ENCODE data around the gene CLTB.

Gene CLTB

DNA sequence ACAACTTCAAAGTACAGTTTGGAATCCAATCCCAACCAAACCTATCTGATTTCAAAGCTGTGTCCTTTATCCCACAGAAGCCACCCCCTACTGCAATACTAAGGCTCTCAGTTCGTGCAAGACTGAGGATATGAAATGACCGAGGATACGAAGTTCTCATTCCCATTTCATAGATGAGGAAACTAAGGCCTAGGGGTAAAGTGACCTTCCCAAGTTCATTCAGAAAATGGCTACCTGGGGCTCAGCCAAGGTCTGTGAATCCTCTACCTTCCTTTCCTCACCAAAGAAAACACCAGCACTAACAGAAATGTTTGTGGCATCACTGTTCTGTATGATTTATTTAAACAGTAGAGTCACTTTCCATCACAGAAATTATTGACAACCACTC lies 60.2 kb downstream of the CLTB start:
- CTCF ChIA-PET = no interaction called here
- Histone ChIP-seq H3K9me3 (ENCODE audit: control extremely low read depth in 1 of 5, control insufficient read depth in 4 of 5, insufficient read depth in 2 of 5, low read depth in 1 of 5, low read length in 4 of 5) (no peaks in the 10 kb centered on the region), H3K4me3 (ENCODE audit: control insufficient read depth in 1 of 7, extremely low read depth in 1 of 7, insufficient read depth in 4 of 7, low read depth in 2 of 7, low read length in 6 of 7) (no peak overlapping the region), H3K4me1 (ENCODE audit: control extremely low read depth in 1 of 4, control insufficient read depth in 4 of 4, insufficient read depth in 4 of 4, low read length in 3 of 4) (peaks cover 0 to 9% (median 4%) of the 10 kb centered on the region in 4 experiments), H3K27me3 (replicated peaks in 2 of 5; ENCODE audit: control insufficient read depth in 4 of 5, insufficient read depth in 5 of 5, low read length in 4 of 5) (no peaks in the 10 kb centered on the region), H3K36me3 (ENCODE audit: control insufficient read depth in 4 of 4, insufficient read depth in 4 of 4, low read length in 3 of 4) (peaks cover 20 to 70% (median 58%) of the 10 kb centered on the region in 4 experiments), H3K27ac (ENCODE audit: insufficient read depth in 1 of 2, low read depth in 1 of 2, low read length in 2 of 2, poor library complexity in 1 of 2, severe bottlenecking in 2 of 2) (no peak overlapping the region)
- 100% methylated on average over 2 of the region's 3 CpGs for WGBS (ENCODE audit: insufficient coverage)
- POLR2A ChIA-PET = no interaction called here
- DNase-seq = no peak

GRCh38 chr5:176355400-176356178 lies 60.8 kb downstream of the CLTB start:
- H3K4me3 ChIP-seq (ENCODE audit: control insufficient read depth in 1 of 7, extremely low read depth in 1 of 7, insufficient read depth in 4 of 7, low read depth in 2 of 7, low read length in 6 of 7) = no peak overlapping the region
- peaks cover 0 to 5% (median 3%) of the 10 kb centered on the region in 4 experiments for H3K4me1 ChIP-seq (ENCODE audit: control extremely low read depth in 1 of 4, control insufficient read depth in 4 of 4, insufficient read depth in 4 of 4, low read length in 3 of 4)
- no peak for DNase-seq
- H3K27me3 ChIP-seq (replicated peaks in 2 of 5; ENCODE audit: control insufficient read depth in 4 of 5, insufficient read depth in 5 of 5, low read length in 4 of 5) = no peaks in the 10 kb centered on the region
- ChIA-PET CTCF (interaction anchor here (1.7 kb wide), 1 partner anchor 28 kb away, joined by 4 read pairs; no protein-coding TSS in a partner anchor), POLR2A (no interaction called here)
- peaks cover 20 to 74% (median 61%) of the 10 kb centered on the region in 4 experiments for H3K36me3 ChIP-seq (ENCODE audit: control insufficient read depth in 4 of 4, insufficient read depth in 4 of 4, low read length in 3 of 4)
- H3K9me3 ChIP-seq (ENCODE audit: control extremely low read depth in 1 of 5, control insufficient read depth in 4 of 5, insufficient read depth in 2 of 5, low read depth in 1 of 5, low read length in 4 of 5) = no peaks in the 10 kb centered on the region
- no peak overlapping the region for H3K27ac ChIP-seq (ENCODE audit: insufficient read depth in 1 of 2, low read depth in 1 of 2, low read length in 2 of 2, poor library complexity in 1 of 2, severe bottlenecking in 2 of 2)
- WGBS (ENCODE audit: insufficient coverage) = 97% methylated on average over 15 of the region's 16 CpGs

DNA sequence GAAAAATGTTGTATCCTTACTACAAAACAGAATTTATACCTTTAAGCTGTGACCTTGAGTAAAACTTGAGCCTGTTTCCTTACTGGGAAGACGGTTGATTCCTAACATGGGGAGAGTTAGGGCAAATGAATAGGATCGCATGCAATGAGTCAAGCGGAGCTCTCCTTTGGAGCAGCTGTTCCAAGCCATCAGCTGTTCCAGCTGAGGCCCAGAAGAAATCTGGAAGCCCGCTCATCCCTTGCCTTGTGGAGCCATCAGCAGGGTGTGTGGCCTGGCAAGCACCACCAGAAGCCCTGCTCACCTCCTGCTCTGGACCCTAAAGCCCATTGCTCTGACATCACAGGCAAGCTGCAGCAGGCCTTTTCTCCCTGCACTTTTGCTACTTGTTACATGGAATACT lies 62.8 kb downstream of the CLTB start:
- CTCF ChIA-PET = no interaction called here

DNA sequence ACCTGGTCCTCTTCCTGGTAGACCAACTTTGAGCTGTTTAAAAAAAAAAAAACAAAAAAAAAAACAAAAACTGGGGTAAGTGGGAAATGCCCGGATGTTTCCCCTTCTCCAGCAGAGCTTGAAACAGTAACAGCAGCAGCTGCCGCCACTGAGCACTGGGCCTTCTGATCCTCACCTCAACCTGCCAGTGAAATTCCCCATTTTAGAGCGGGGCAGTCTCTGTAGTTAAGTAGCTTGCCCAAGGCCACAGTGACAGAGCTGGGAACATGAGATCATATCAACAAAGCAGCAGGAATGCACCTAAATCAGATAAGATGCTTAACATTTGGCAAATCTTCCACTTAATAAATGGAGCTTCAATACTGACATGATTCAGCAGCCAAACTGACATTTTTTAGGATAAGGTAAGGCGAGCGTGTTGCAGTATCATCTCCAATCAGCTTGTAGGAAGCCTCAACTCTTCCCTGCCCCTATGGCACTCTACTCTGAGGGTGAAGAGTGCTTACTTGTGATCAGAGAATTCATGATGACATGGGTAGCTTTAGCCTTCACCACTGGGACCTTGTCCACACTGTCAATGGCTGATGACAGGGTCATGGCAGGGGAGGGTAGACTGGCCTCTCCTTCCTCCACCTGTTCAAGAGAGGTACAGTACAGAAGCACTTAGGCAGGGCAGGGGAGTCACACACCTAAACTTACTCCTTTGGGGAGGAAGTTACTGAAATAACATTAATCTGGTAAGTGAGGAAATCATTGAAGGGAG lies 64.0 kb downstream of the CLTB start:
- Histone ChIP-seq H3K27me3 (replicated peaks in 2 of 5; ENCODE audit: control insufficient read depth in 4 of 5, insufficient read depth in 5 of 5, low read length in 4 of 5) (no peaks in the 10 kb centered on the region), H3K4me1 (ENCODE audit: control extremely low read depth in 1 of 4, control insufficient read depth in 4 of 4, insufficient read depth in 4 of 4, low read length in 3 of 4) (no peaks in the 10 kb centered on the region), H3K4me3 (ENCODE audit: control insufficient read depth in 1 of 7, extremely low read depth in 1 of 7, insufficient read depth in 4 of 7, low read depth in 2 of 7, low read length in 6 of 7) (no peak overlapping the region), H3K27ac (ENCODE audit: insufficient read depth in 1 of 2, low read depth in 1 of 2, low read length in 2 of 2, poor library complexity in 1 of 2, severe bottlenecking in 2 of 2) (no peak overlapping the region), H3K9me3 (ENCODE audit: control extremely low read depth in 1 of 5, control insufficient read depth in 4 of 5, insufficient read depth in 2 of 5, low read depth in 1 of 5, low read length in 4 of 5) (no peaks in the 10 kb centered on the region), H3K36me3 (ENCODE audit: control insufficient read depth in 4 of 4, insufficient read depth in 4 of 4, low read length in 3 of 4) (peaks cover 21 to 93% (median 80%) of the 10 kb centered on the region in 4 experiments)
- ChIA-PET CTCF (interaction anchor here (1.2 to 1.6 kb wide), 2 partner anchors 8 to 12 kb away, joined by 4 read pairs; no protein-coding TSS in a partner anchor), POLR2A (interaction anchor here (0.7 kb wide), 1 partner anchor 9 kb away, joined by 4 read pairs; no protein-coding TSS in a partner anchor)
- WGBS (ENCODE audit: insufficient coverage) = 98% methylated on average over 4 of the region's 5 CpGs
- no peak for DNase-seq

More for the DNA sequence above, 62.8 kb downstream of the CLTB start:
- no peak overlapping the region for H3K27ac ChIP-seq (ENCODE audit: insufficient read depth in 1 of 2, low read depth in 1 of 2, low read length in 2 of 2, poor library complexity in 1 of 2, severe bottlenecking in 2 of 2)
- H3K9me3 ChIP-seq (ENCODE audit: control extremely low read depth in 1 of 5, control insufficient read depth in 4 of 5, insufficient read depth in 2 of 5, low read depth in 1 of 5, low read length in 4 of 5) = no peaks in the 10 kb centered on the region
- no peaks in the 10 kb centered on the region for H3K4me1 ChIP-seq (ENCODE audit: control extremely low read depth in 1 of 4, control insufficient read depth in 4 of 4, insufficient read depth in 4 of 4, low read length in 3 of 4)
- WGBS (ENCODE audit: insufficient coverage) = 100% methylated on average over 3 of the region's 4 CpGs
- no peaks in the 10 kb centered on the region for H3K27me3 ChIP-seq (replicated peaks in 2 of 5; ENCODE audit: control insufficient read depth in 4 of 5, insufficient read depth in 5 of 5, low read length in 4 of 5)
- POLR2A ChIA-PET = no interaction called here
- peaks cover 22 to 91% (median 77%) of the 10 kb centered on the region in 4 experiments for H3K36me3 ChIP-seq (ENCODE audit: control insufficient read depth in 4 of 4, insufficient read depth in 4 of 4, low read length in 3 of 4)
- H3K4me3 ChIP-seq (ENCODE audit: control insufficient read depth in 1 of 7, extremely low read depth in 1 of 7, insufficient read depth in 4 of 7, low read depth in 2 of 7, low read length in 6 of 7) = no peak overlapping the region
- DNase-seq = no peak

GRCh38 chr5:176350416-176350815 lies 65.9 kb downstream of the CLTB start:
- H3K27ac ChIP-seq (ENCODE audit: insufficient read depth in 1 of 2, low read depth in 1 of 2, low read length in 2 of 2, poor library complexity in 1 of 2, severe bottlenecking in 2 of 2) = no peak overlapping the region
- no peak overlapping the region for H3K4me3 ChIP-seq (ENCODE audit: control insufficient read depth in 1 of 7, extremely low read depth in 1 of 7, insufficient read depth in 4 of 7, low read depth in 2 of 7, low read length in 6 of 7)
- no peaks in the 10 kb centered on the region for H3K27me3 ChIP-seq (replicated peaks in 2 of 5; ENCODE audit: control insufficient read depth in 4 of 5, insufficient read depth in 5 of 5, low read length in 4 of 5)
- no peaks in the 10 kb centered on the region for H3K9me3 ChIP-seq (ENCODE audit: control extremely low read depth in 1 of 5, control insufficient read depth in 4 of 5, insufficient read depth in 2 of 5, low read depth in 1 of 5, low read length in 4 of 5)
- no peaks in the 10 kb centered on the region for H3K4me1 ChIP-seq (ENCODE audit: control extremely low read depth in 1 of 4, control insufficient read depth in 4 of 4, insufficient read depth in 4 of 4, low read length in 3 of 4)
- DNase-seq = no peak
- ChIA-PET CTCF (interaction anchor here (0.7 kb wide), 1 partner anchor 8 kb away, joined by 3 read pairs; no protein-coding TSS in a partner anchor), POLR2A (no interaction called here)
- peaks cover 14 to 90% (median 77%) of the 10 kb centered on the region in 4 experiments for H3K36me3 ChIP-seq (ENCODE audit: control insufficient read depth in 4 of 4, insufficient read depth in 4 of 4, low read length in 3 of 4)
- WGBS (ENCODE audit: insufficient coverage) = 100% methylated on average over 1 of the region's 8 CpGs

GRCh38 chr5:176342766-176343458 lies 73.4 kb downstream of the CLTB start:
- no peak overlapping the region for H3K4me3 ChIP-seq (ENCODE audit: control insufficient read depth in 1 of 7, extremely low read depth in 1 of 7, insufficient read depth in 4 of 7, low read depth in 2 of 7, low read length in 6 of 7)
- H3K4me1 ChIP-seq (ENCODE audit: control extremely low read depth in 1 of 4, control insufficient read depth in 4 of 4, insufficient read depth in 4 of 4, low read length in 3 of 4) = no peaks in the 10 kb centered on the region
- no peak for DNase-seq
- peaks cover 8 to 50% (median 33%) of the 10 kb centered on the region in 4 experiments for H3K36me3 ChIP-seq (ENCODE audit: control insufficient read depth in 4 of 4, insufficient read depth in 4 of 4, low read length in 3 of 4)
- POLR2A ChIA-PET = interaction anchor here (1.0 kb wide), 1 partner anchor 9 kb away, joined by 4 read pairs; no protein-coding TSS in a partner anchor
- H3K27ac ChIP-seq (ENCODE audit: insufficient read depth in 1 of 2, low read depth in 1 of 2, low read length in 2 of 2, poor library complexity in 1 of 2, severe bottlenecking in 2 of 2) = no peak overlapping the region
- WGBS (ENCODE audit: insufficient coverage) = no CpG with 5 or more reads among the region's 2 CpGs
- CTCF ChIA-PET = no interaction called here
- H3K9me3 ChIP-seq (ENCODE audit: control extremely low read depth in 1 of 5, control insufficient read depth in 4 of 5, insufficient read depth in 2 of 5, low read depth in 1 of 5, low read length in 4 of 5) = no peaks in the 10 kb centered on the region
- H3K27me3 ChIP-seq (replicated peaks in 2 of 5; ENCODE audit: control insufficient read depth in 4 of 5, insufficient read depth in 5 of 5, low read length in 4 of 5) = no peaks in the 10 kb centered on the region

Measured in common myeloid progenitor, CD34-positive (primary cell).